H9 (cell line): ENCODE measurements around the gene TMEM81. TPM values are rescaled to one million over a fixed set of nuclear protein-coding genes. Genes with fewer than 3 reads are reported as not detected.

Source experiments
- DNase-seq: peaks from one replicate; pipeline ENCODE4 v3.0.0-alpha.2; 2017
- H2AFZ ChIP-seq: one replicate; pipeline ENCODE4 v1.6.1; 2013; ENCODE audit warnings: mild to moderate bottlenecking, low read length, control low read depth, moderate library complexity
- H2AK5ac ChIP-seq: 2 replicates; pipeline ENCODE4 v1.6.1; 2013; ENCODE audit warnings: low read length, control low read depth, mixed read lengths; ENCODE audit not compliant: insufficient read length
- H2BK120ac ChIP-seq: one replicate; pipeline ENCODE4 v1.6.1; 2013; ENCODE audit warnings: low read depth, mild to moderate bottlenecking, low read length, control low read depth, inconsistent platforms; ENCODE audit not compliant: poor library complexity, severe bottlenecking
- H2BK12ac ChIP-seq: 2 replicates; pipeline ENCODE4 v1.6.1; 2013; ENCODE audit warnings: low read length, control low read depth, mixed read lengths, low read depth; ENCODE audit not compliant: insufficient read length
- H2BK15ac ChIP-seq: 2 replicates; pipeline ENCODE4 v1.6.1; 2013; ENCODE audit warnings: low read depth, low read length, control low read depth
- H2BK20ac ChIP-seq: one replicate; pipeline ENCODE4 v1.6.1; 2013; ENCODE audit warnings: low read depth, mild to moderate bottlenecking, low read length, control low read depth, inconsistent platforms; ENCODE audit not compliant: poor library complexity, severe bottlenecking
- H2BK5ac ChIP-seq: 2 replicates; pipeline ENCODE4 v1.6.1; 2013; ENCODE audit warnings: low read length, control low read depth, mixed read lengths; ENCODE audit not compliant: insufficient read length
- H3K14ac ChIP-seq: 2 replicates; pipeline ENCODE4 v1.6.1; 2013; ENCODE audit warnings: low read length, control low read depth; ENCODE audit not compliant: insufficient read depth
- H3K18ac ChIP-seq: 2 replicates; pipeline ENCODE4 v1.6.1; 2013; ENCODE audit warnings: low read depth, mild to moderate bottlenecking, mixed read lengths, low read length, control low read depth; ENCODE audit not compliant: insufficient read length
- H3K23ac ChIP-seq: 2 replicates; pipeline ENCODE4 v1.6.1; 2013; ENCODE audit warnings: low read length, control low read depth, mixed read lengths, low read depth; ENCODE audit not compliant: insufficient read length
- H3K23me2 ChIP-seq: 2 replicates; pipeline ENCODE4 v1.6.1; 2013; ENCODE audit warnings: low read depth, mild to moderate bottlenecking, mixed read lengths, low read length, control low read depth; ENCODE audit not compliant: insufficient read length, poor library complexity, severe bottlenecking
- H3K27ac ChIP-seq: 2 replicates; pipeline ENCODE4 v1.5.1; 2013; ENCODE audit warnings: low read length, control low read depth, mixed read lengths, low read depth; ENCODE audit not compliant: insufficient read length
- H3K27me3 ChIP-seq: 2 replicates; pipeline ENCODE4 v1.6.1; 2013; ENCODE audit warnings: low read length, control low read depth, inconsistent platforms; ENCODE audit not compliant: insufficient read depth
- H3K4ac ChIP-seq: 2 replicates; pipeline ENCODE4 v1.6.1; 2013; ENCODE audit warnings: low read depth, mild to moderate bottlenecking, control low read depth, inconsistent platforms, low read length, moderate library complexity
- H3K4me1 ChIP-seq: 2 replicates; pipeline ENCODE4 v1.6.1; 2013; ENCODE audit warnings: low read length, control low read depth, inconsistent platforms; ENCODE audit not compliant: insufficient read depth
- H3K4me2 ChIP-seq: 2 replicates; pipeline ENCODE4 v1.6.1; 2013; ENCODE audit warnings: low read length, control low read depth, mixed read lengths; ENCODE audit not compliant: insufficient read length, insufficient read depth
- H3K56ac ChIP-seq: 2 replicates; pipeline ENCODE4 v1.6.1; 2013; ENCODE audit warnings: low read depth, mild to moderate bottlenecking, mixed read lengths, low read length, control low read depth; ENCODE audit not compliant: insufficient read length
- H3K79me1 ChIP-seq: 2 replicates; pipeline ENCODE4 v1.6.1; 2013; ENCODE audit warnings: low read depth, mild to moderate bottlenecking, moderate library complexity, low read length, control low read depth, inconsistent platforms; ENCODE audit not compliant: insufficient read depth, poor library complexity, severe bottlenecking
- H3K79me2 ChIP-seq: 2 replicates; pipeline ENCODE4 v1.6.1; 2013; ENCODE audit warnings: low read length, control low read depth, inconsistent platforms; ENCODE audit not compliant: insufficient read depth
- H3K9ac ChIP-seq: 2 replicates; pipeline ENCODE4 v1.6.1; 2013; ENCODE audit warnings: low read length, control low read depth, mixed read lengths; ENCODE audit not compliant: insufficient read length; ENCODE audit errors: extremely low read depth
- H3K9me3 ChIP-seq: one replicate; pipeline ENCODE4 v1.6.1; 2013; ENCODE audit warnings: low read depth, low read length, inconsistent platforms; ENCODE audit not compliant: control insufficient read depth
- H3T11ph ChIP-seq: one replicate; pipeline ENCODE4 v1.6.1; 2013; ENCODE audit warnings: mild to moderate bottlenecking, low read length, control low read depth, inconsistent platforms
- H4K20me1 ChIP-seq: one replicate; pipeline ENCODE4 v1.6.1; 2013; ENCODE audit not compliant: control insufficient read depth, insufficient read length, insufficient read depth
- H4K5ac ChIP-seq: 2 replicates; pipeline ENCODE4 v1.6.1; 2013; ENCODE audit warnings: low read depth, mild to moderate bottlenecking, mixed read lengths, low read length, control low read depth; ENCODE audit not compliant: insufficient read length
- H4K8ac ChIP-seq: replicated peaks from 2 replicates; pipeline ENCODE4 v1.6.1; 2013; ENCODE audit warnings: low read length, control low read depth, mixed read lengths, low read depth; ENCODE audit not compliant: insufficient read length
- H4K91ac ChIP-seq: 2 replicates; pipeline ENCODE4 v1.6.1; 2013; ENCODE audit warnings: low read depth, mild to moderate bottlenecking, moderate library complexity, mixed read lengths, low read length, control low read depth; ENCODE audit not compliant: insufficient read length
- H3K27ac Mint-ChIP-seq, 3 experiments: 2 replicates in 2 of 3; 3 replicates in 1 of 3; pipeline ENCODE4 v1.8.0; 2020 to 2021; ENCODE audit warnings: mixed read lengths in 3 of 3, mild to moderate bottlenecking in 1 of 3, moderate library complexity in 1 of 3
- H3K27me3 Mint-ChIP-seq: 2 replicates; pipeline ENCODE4 v1.8.0; 2021; ENCODE audit warnings: low read depth, mild to moderate bottlenecking, moderate library complexity, mixed read lengths
- H3K36me3 Mint-ChIP-seq, 3 experiments: 2 replicates in 2 of 3; 3 replicates in 1 of 3; pipeline ENCODE4 v1.8.0; 2020 to 2021; ENCODE audit warnings: low read depth in 3 of 3, mixed read lengths in 3 of 3; ENCODE audit not compliant: insufficient read depth in 1 of 3
- H3K4me1 Mint-ChIP-seq, 2 experiments: 2 replicates each; pipeline ENCODE4 v1.8.0; 2020; ENCODE audit warnings: mixed read lengths in 2 of 2
- H3K4me3 Mint-ChIP-seq, 2 experiments: 2 replicates in 1 of 2; 3 replicates in 1 of 2; pipeline ENCODE4 v1.8.0; 2020 to 2021; ENCODE audit warnings: mild to moderate bottlenecking in 2 of 2, mixed read lengths in 2 of 2, moderate library complexity in 1 of 2
- H3K9me3 Mint-ChIP-seq, 2 experiments: 2 replicates in 1 of 2; 3 replicates in 1 of 2; pipeline ENCODE4 v1.8.0; 2020; ENCODE audit warnings: mild to moderate bottlenecking in 2 of 2, mixed read lengths in 2 of 2, moderate library complexity in 1 of 2
- WGBS: extraction: QIAGEN DNeasy Blood & Tissue Kit; methylation state at CpG from one replicate; pipeline ENCODE4 v1.1.7; 2013; ENCODE audit warnings: missing lambda C conversion rate, low lambda C conversion rate, mixed read lengths; ENCODE audit not compliant: insufficient read length; ENCODE audit errors: extremely low coverage; 5-methylcytosine and 5-hydroxymethylcytosine counted together
- total RNA-seq: library from RNA; stranded (reverse); gene quantifications from 2 replicates; pipeline ENCODE4 v1.2.1, GENCODE V29; 2021
- TF ChIP-seq, protein P1 (sequence below): fragments of 200-600 bp; sonication (generic); conservative IDR thresholded peaks from 3 replicates; pipeline ENCODE4 v1.8.0; 2021; ENCODE audit warnings: antibody characterized with exemption, mild to moderate bottlenecking

The TMEM81 gene
- total RNA-seq, 1 experiment from 2014 or later, result 3.0 TPM

DNA sequence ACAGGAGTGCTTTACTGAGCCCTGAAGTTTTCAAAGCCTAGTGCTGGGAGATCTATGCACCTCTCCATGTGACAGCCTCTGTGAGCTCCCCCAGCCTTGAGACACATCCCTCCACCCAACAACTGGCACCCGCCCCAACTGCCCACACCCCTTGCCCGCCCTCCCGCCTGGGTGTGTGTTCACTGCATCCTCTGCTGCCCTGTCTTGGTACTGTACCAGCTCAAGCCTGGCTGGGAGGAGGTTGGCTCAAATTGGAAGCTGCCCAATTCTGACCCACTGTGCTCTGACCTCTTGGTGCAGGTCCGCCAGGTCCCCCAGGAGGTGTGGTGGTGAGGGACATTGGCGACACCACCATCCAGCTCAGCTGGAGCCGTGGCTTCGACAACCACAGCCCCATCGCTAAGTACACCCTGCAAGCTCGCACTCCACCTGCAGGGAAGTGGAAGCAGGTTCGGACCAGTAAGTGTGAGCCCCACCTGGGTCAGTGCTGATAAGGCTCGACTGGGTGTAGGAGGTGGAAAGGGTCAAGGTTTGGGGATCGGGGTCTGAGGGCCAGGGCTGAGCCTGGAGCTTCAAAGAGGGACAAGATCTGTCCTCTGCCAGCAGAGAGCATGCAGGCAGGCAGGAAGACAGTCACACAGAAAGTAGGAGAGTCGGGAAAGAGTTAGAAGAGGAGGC lies 18.0 kb downstream of the TMEM81 start:
- no peak overlapping the region for H4K91ac ChIP-seq
- H3K4me2 ChIP-seq, result no peak overlapping the region
- no peak overlapping the region for H2BK20ac ChIP-seq
- peak; percentile 70 for DNase-seq
- no peak overlapping the region for H3K14ac ChIP-seq
- no peaks in the 10 kb centered on the region for H3K36me3 Mint-ChIP-seq
- H3K23me2 ChIP-seq, result peaks cover 3% of the 10 kb centered on the region
- no peak overlapping the region for H2AK5ac ChIP-seq
- H3K79me1 ChIP-seq, result no peaks in the 10 kb centered on the region
- no peak overlapping the region for H3K4me3 Mint-ChIP-seq
- WGBS, result no CpG with 5 or more reads among the region's 13 CpGs
- H3K56ac ChIP-seq, result no peak overlapping the region
- no peak overlapping the region for H3K23ac ChIP-seq
- H3K4me1 Mint-ChIP-seq, result peaks cover 4% of the 10 kb centered on the region in 2 experiments
- H4K8ac ChIP-seq, result no peak overlapping the region
- H3K9ac ChIP-seq, result no peak overlapping the region
- H4K20me1 ChIP-seq, result no peaks in the 10 kb centered on the region
- H2BK12ac ChIP-seq, result no peak overlapping the region
- no peak overlapping the region for H2AFZ ChIP-seq
- no peak overlapping the region for H3K27ac ChIP-seq
- no peak overlapping the region for H2BK15ac ChIP-seq
- no peak overlapping the region for H3K18ac ChIP-seq
- H3K4ac ChIP-seq, result no peak overlapping the region
- H2BK5ac ChIP-seq, result no peak overlapping the region
- peaks cover 3% of the 10 kb centered on the region; the same call in 1 of the 2 replicates for H3K27me3 Mint-ChIP-seq
- no peaks in the 10 kb centered on the region for H3K4me1 ChIP-seq
- no peaks in the 10 kb centered on the region for H3K79me2 ChIP-seq
- TF ChIP-seq, protein P1, sequence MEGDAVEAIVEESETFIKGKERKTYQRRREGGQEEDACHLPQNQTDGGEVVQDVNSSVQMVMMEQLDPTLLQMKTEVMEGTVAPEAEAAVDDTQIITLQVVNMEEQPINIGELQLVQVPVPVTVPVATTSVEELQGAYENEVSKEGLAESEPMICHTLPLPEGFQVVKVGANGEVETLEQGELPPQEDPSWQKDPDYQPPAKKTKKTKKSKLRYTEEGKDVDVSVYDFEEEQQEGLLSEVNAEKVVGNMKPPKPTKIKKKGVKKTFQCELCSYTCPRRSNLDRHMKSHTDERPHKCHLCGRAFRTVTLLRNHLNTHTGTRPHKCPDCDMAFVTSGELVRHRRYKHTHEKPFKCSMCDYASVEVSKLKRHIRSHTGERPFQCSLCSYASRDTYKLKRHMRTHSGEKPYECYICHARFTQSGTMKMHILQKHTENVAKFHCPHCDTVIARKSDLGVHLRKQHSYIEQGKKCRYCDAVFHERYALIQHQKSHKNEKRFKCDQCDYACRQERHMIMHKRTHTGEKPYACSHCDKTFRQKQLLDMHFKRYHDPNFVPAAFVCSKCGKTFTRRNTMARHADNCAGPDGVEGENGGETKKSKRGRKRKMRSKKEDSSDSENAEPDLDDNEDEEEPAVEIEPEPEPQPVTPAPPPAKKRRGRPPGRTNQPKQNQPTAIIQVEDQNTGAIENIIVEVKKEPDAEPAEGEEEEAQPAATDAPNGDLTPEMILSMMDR, result peak; percentile 66
- H3K9me3 Mint-ChIP-seq, result no peaks in the 10 kb centered on the region
- no peaks in the 10 kb centered on the region for H3K9me3 ChIP-seq
- no peak overlapping the region for H3T11ph ChIP-seq
- no peaks in the 10 kb centered on the region for H3K27me3 ChIP-seq
- no peak overlapping the region; a peak in 1 of 7 replicates for H3K27ac Mint-ChIP-seq
- H4K5ac ChIP-seq, result no peak overlapping the region
- no peak overlapping the region for H2BK120ac ChIP-seq
